OCI-LY7 (cell line): Measurements from ENCODE around the gene GADD45A. TPM values are rescaled to one million over a fixed set of nuclear protein-coding genes. Genes with fewer than 3 reads are reported as not detected.

Source experiments
- BruUV-seq: library from RNA; stranded (reverse); fragments of 400-500 nt; replicated peaks from 2 replicates; lab custom pipeline; 2021; lab: Mats Ljungman, UMichigan
- CTCF ChIA-PET: fragments of 300-600 bp; sonication (Branson Sonifier 250); formaldehyde crosslinking; loops from one replicate; lab custom pipeline; 2022; ENCODE audit warnings: antibody characterized with exemption; ENCODE audit not compliant: unreplicated experiment; lab: Charles Lee
- POLR2A ChIA-PET: fragments of 300-600 bp; sonication (Branson Sonifier 250); formaldehyde crosslinking; loops from one replicate; lab custom pipeline; 2022; ENCODE audit warnings: antibody characterized with exemption; lab: Charles Lee
- DNase-seq: peaks from one replicate; pipeline ENCODE4 v3.0.0-alpha.2; 2015; ENCODE audit warnings: low spot score
- H2AFZ ChIP-seq: fragments of 200-600 bp; sonication (generic), shearing (Covaris generic); 2 replicates; pipeline ENCODE4 v1.6.1; 2014; ENCODE audit warnings: mild to moderate bottlenecking, antibody characterized with exemption, low read length, moderate library complexity
- H3K27ac ChIP-seq: fragments of 200-600 bp; sonication (generic); 2 replicates; pipeline ENCODE4 v1.5.1; 2014; ENCODE audit warnings: mixed run types, low read depth, mild to moderate bottlenecking, moderate library complexity, low read length, inconsistent platforms; ENCODE audit not compliant: poor library complexity, severe bottlenecking
- H3K36me3 ChIP-seq: fragments of 200-600 bp; sonication (generic); 2 replicates; pipeline ENCODE4 v1.6.1; 2014; ENCODE audit warnings: mild to moderate bottlenecking, antibody characterized with exemption, low read length, moderate library complexity, mixed read lengths; ENCODE audit not compliant: insufficient read depth
- H3K4me1 ChIP-seq: fragments of 200-600 bp; sonication (generic); 2 replicates; pipeline ENCODE4 v1.5.1; 2014; ENCODE audit warnings: mild to moderate bottlenecking, low read length; ENCODE audit not compliant: insufficient read depth, poor library complexity, severe bottlenecking
- H3K4me2 ChIP-seq: fragments of 200-600 bp; sonication (generic); 2 replicates; pipeline ENCODE4 v1.6.1; 2014; ENCODE audit warnings: mild to moderate bottlenecking, low read length
- H3K4me3 ChIP-seq: fragments of 200-600 bp; sonication (generic); 2 replicates; pipeline ENCODE4 v1.5.1; 2014; ENCODE audit warnings: mild to moderate bottlenecking, low read depth, low read length; ENCODE audit not compliant: poor library complexity, severe bottlenecking
- H3K79me2 ChIP-seq: fragments of 200-600 bp; sonication (generic); 2 replicates; pipeline ENCODE4 v1.6.1; 2016; ENCODE audit warnings: low read depth, mild to moderate bottlenecking, low read length, moderate library complexity, mixed read lengths; ENCODE audit not compliant: insufficient read depth
- H3K9me2 ChIP-seq: fragments of 200-600 bp; sonication (generic); 2 replicates; pipeline ENCODE4 v1.6.1; 2016; ENCODE audit warnings: mild to moderate bottlenecking, low read length, mixed read lengths; ENCODE audit not compliant: insufficient read depth
- H3K9me3 ChIP-seq: fragments of 200-600 bp; sonication (generic); 2 replicates; pipeline ENCODE4 v1.6.1; 2014; ENCODE audit warnings: mild to moderate bottlenecking, mixed run types, low read length, mixed read lengths
- H4K20me1 ChIP-seq: fragments of 200-600 bp; sonication (generic); 2 replicates; pipeline ENCODE4 v1.6.1; 2014; ENCODE audit warnings: mild to moderate bottlenecking, antibody characterized with exemption, low read length, moderate library complexity, mixed read lengths; ENCODE audit not compliant: insufficient read depth
- EZH2phosphoT487 ChIP-seq: fragments of 200-600 bp; sonication (generic); IDR thresholded peaks from 2 replicates; pipeline ENCODE4 v1.6.1; 2018; ENCODE audit warnings: low read depth, borderline replicate concordance, mild to moderate bottlenecking, mixed run types, antibody characterized with exemption, low read length, moderate library complexity, mixed read lengths
- intact Hi-C: fragments of 100-400 bp; cut with micrococcal nuclease; formaldehyde crosslinking; loops from one replicate; pipeline ENCODE4 v1.10.0; 2022; ENCODE audit not compliant: unreplicated experiment
- total RNA-seq, 2 experiments: library from RNA; depleted of rRNA in 1 of 2; stranded (reverse); fragments of >200 nt in 1 of 2; shearing (Covaris generic) in 1 of 2; gene quantifications; 2 replicates each; pipeline ENCODE4 v1.2.3, GENCODE V29; 2014 to 2022
- TF ChIP-seq, protein P1 (sequence below): fragments of 200-600 bp; sonication (generic); conservative IDR thresholded peaks from 2 replicates; pipeline ENCODE4 v1.5.1; 2014; ENCODE audit warnings: mild to moderate bottlenecking, antibody characterized with exemption, low read length, moderate library complexity, mixed read lengths

The GADD45A gene
- total RNA-seq, 2 experiments from 2014 or later: 46.8 to 48.6 TPM

DNA sequence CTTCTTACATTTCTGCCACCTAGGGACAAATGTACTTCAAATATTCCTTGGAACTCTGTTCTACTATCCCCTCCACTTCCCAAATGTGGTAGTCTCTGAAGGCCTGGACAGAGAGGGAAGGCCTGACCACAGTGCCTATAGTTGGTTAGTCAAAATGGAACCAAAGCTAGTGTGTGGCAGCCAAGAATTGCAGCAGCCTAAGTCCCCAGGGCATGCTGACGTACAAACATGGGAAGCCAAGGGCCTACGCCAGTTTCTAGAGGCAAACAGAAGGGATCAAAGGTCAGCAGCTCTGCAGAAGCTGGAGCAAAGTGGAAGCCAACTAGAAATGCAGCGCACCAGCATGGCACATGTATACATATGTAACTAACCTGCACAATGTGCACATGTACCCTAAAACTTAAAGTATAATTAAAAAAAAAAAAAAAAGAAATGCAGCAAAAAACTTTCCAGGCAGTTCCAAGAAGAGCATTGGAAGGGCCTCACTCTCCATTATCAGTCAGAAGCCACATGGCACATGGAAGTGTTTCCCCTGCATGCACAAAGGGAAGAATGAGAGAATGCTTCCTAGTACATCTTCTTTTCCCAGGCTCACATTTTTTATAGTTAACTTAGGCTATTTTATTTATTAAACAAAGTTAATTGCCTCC, 39.4 kb upstream of the GADD45A start:
- TF ChIP-seq, protein P1, sequence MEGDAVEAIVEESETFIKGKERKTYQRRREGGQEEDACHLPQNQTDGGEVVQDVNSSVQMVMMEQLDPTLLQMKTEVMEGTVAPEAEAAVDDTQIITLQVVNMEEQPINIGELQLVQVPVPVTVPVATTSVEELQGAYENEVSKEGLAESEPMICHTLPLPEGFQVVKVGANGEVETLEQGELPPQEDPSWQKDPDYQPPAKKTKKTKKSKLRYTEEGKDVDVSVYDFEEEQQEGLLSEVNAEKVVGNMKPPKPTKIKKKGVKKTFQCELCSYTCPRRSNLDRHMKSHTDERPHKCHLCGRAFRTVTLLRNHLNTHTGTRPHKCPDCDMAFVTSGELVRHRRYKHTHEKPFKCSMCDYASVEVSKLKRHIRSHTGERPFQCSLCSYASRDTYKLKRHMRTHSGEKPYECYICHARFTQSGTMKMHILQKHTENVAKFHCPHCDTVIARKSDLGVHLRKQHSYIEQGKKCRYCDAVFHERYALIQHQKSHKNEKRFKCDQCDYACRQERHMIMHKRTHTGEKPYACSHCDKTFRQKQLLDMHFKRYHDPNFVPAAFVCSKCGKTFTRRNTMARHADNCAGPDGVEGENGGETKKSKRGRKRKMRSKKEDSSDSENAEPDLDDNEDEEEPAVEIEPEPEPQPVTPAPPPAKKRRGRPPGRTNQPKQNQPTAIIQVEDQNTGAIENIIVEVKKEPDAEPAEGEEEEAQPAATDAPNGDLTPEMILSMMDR: no peak
- TF ChIP-seq EZH2phosphoT487: no peak
- intact Hi-C loops: no loop called here
- Histone ChIP-seq H4K20me1 (no peaks in the 10 kb centered on the region), H3K4me1 (no peaks in the 10 kb centered on the region), H3K9me3 (no peaks in the 10 kb centered on the region), H3K79me2 (no peaks in the 10 kb centered on the region), H3K27ac (no peak overlapping the region), H3K9me2 (no peaks in the 10 kb centered on the region), H3K36me3 (no peaks in the 10 kb centered on the region), H3K4me2 (no peak overlapping the region), H2AFZ (no peak overlapping the region), H3K4me3 (no peak overlapping the region)
- no peak for DNase-seq
- ChIA-PET POLR2A (no interaction called here), CTCF (no interaction called here)
- no TSS peak for BruUV-seq

DNA sequence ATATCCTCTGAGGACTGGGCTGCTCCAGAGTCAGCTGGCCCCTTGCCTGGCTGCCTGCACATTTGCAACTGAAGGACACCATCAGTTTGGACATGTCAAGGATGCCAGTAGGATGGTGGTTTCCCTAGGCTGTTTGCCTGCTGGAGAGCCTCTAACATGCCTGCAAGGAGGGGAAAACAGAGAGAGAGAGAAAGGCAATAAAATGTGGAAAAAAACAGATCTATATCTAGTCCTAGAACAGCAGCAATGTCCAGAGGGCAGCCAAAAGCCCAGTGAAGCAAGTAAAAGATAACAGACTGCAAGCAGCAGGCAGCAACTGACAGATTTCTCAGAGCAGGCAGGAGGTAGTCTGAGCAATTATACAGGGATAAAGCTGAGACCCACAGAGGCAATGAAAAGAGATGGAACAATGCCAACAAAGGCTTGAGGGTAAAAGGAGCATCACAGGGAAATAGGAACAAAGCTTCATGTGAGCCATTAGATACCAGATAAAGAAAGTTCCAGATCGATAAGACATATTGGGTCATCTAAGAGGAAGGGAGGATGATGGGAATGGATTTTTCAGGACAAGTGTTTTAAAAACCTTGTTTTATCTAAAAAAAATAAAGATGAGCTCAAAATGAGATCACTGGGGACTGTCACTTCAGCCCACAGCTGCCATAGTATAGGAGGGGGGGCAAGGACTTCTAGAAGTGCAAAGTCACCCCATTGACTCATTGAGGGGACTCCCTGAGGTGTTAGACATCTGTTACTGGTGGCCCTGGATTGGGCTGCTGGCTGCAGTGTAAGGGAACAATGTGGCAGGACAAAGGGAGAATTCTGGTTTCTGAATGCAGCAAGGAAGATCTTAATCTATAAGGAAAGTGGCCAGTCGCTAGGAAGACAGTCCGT, 38.6 kb upstream of the GADD45A start:
- CTCF ChIA-PET: no interaction called here

More for the DNA sequence above, 38.6 kb upstream of the GADD45A start:
- Histone ChIP-seq H3K79me2 (no peaks in the 10 kb centered on the region), H3K4me3 (no peak overlapping the region), H3K27ac (no peak overlapping the region), H2AFZ (no peak overlapping the region), H3K36me3 (no peaks in the 10 kb centered on the region), H3K9me2 (no peaks in the 10 kb centered on the region), H4K20me1 (no peaks in the 10 kb centered on the region), H3K9me3 (no peaks in the 10 kb centered on the region), H3K4me1 (no peaks in the 10 kb centered on the region), H3K4me2 (no peak overlapping the region)
- DNase-seq: no peak
- no TSS peak for BruUV-seq
- TF ChIP-seq EZH2phosphoT487: no peak
- TF ChIP-seq, protein P1: no peak
- intact Hi-C loops: no loop called here
- POLR2A ChIA-PET: interaction anchor here (0.6 kb wide), 1 partner anchor 202 kb away, joined by 3 read pairs; no protein-coding TSS in a partner anchor
